IMR-90 (cell line): ENCODE measurements around the gene ENTPD1. TPM values are rescaled to one million over a fixed set of nuclear protein-coding genes. Genes with fewer than 3 reads are reported as not detected.

Source experiments
- ATAC-seq: fragments of 200-7000 bp; cut with Tn5 transposase; 2 replicates; pipeline ENCODE4 v1.9.1; 2020; ENCODE audit warnings: low read depth, mild to moderate bottlenecking, moderate library complexity
- Bru-seq: library from RNA; stranded (reverse); fragments of 400-500 nt; gene quantifications from one replicate; lab custom pipeline; 2021; lab: Mats Ljungman, UMichigan
- BruChase-seq, 2 experiments: library from RNA; stranded (reverse); fragments of 400-500 nt; gene quantifications; one replicate each; lab custom pipeline; 2021; lab: Mats Ljungman, UMichigan
- BruUV-seq: library from RNA; stranded (reverse); fragments of 400-500 nt; replicated peaks from 2 replicates; lab custom pipeline; 2021; lab: Mats Ljungman, UMichigan
- CTCF ChIA-PET: fragments of 300-600 bp; formaldehyde crosslinking; extraction: SDS; loops from one replicate; lab custom pipeline; 2021; ENCODE audit warnings: antibody characterized with exemption; lab: Yijun Ruan, JAX
- POLR2A ChIA-PET: fragments of 300-600 bp; sonication (Branson Sonifier 250); formaldehyde crosslinking; loops from one replicate; lab custom pipeline; 2022; ENCODE audit warnings: antibody characterized with exemption; ENCODE audit not compliant: unreplicated experiment; lab: Charles Lee
- DNase-seq: peaks from one replicate; pipeline ENCODE4 v3.0.0; 2013
- H2AFZ ChIP-seq: replicated peaks from 2 replicates; pipeline ENCODE3; 2013; ENCODE audit warnings: low read length, mild to moderate bottlenecking; ENCODE audit not compliant: poor library complexity
- H2AK5ac ChIP-seq: 2 replicates; pipeline ENCODE4 v1.6.1; 2013; ENCODE audit warnings: low read depth, low read length, inconsistent platforms
- H2AK9ac ChIP-seq: replicated peaks from 2 replicates; pipeline ENCODE3; 2013; ENCODE audit warnings: mild to moderate bottlenecking, low read depth, low read length, moderate library complexity; ENCODE audit not compliant: poor library complexity
- H2BK120ac ChIP-seq: 2 replicates; pipeline ENCODE4 v1.6.1; 2013; ENCODE audit warnings: low read depth, low read length, inconsistent platforms
- H2BK15ac ChIP-seq: 3 replicates; pipeline ENCODE4 v1.6.1; 2013; ENCODE audit warnings: low read depth, low read length, inconsistent platforms
- H2BK20ac ChIP-seq: 2 replicates; pipeline ENCODE4 v1.6.1; 2013; ENCODE audit warnings: low read depth, mild to moderate bottlenecking, inconsistent platforms, low read length, moderate library complexity
- H2BK5ac ChIP-seq: 2 replicates; pipeline ENCODE4 v1.6.1; 2013; ENCODE audit warnings: mild to moderate bottlenecking, low read depth, low read length, inconsistent platforms; ENCODE audit not compliant: poor library complexity, severe bottlenecking
- H3K14ac ChIP-seq: replicated peaks from 2 replicates; pipeline ENCODE4 v1.6.1; 2013; ENCODE audit warnings: low read depth, low read length, inconsistent platforms
- H3K18ac ChIP-seq: 2 replicates; pipeline ENCODE4 v1.6.1; 2013; ENCODE audit warnings: low read depth, low read length, control low read depth
- H3K23ac ChIP-seq: 2 replicates; pipeline ENCODE4 v1.6.1; 2013; ENCODE audit warnings: low read depth, low read length, inconsistent platforms
- H3K27ac ChIP-seq: 2 replicates; pipeline ENCODE4 v1.5.1; 2013; ENCODE audit warnings: mild to moderate bottlenecking, control low read depth, low read length; ENCODE audit not compliant: insufficient read depth
- H3K27me3 ChIP-seq: 2 replicates; pipeline ENCODE4 v1.6.1; 2013; ENCODE audit warnings: low read length; ENCODE audit not compliant: control insufficient read depth, insufficient read depth
- H3K36me3 ChIP-seq: 2 replicates; pipeline ENCODE4 v1.6.1; 2013; ENCODE audit warnings: low read length, mixed read lengths; ENCODE audit not compliant: control insufficient read depth, insufficient read depth
- H3K4ac ChIP-seq: 2 replicates; pipeline ENCODE4 v1.6.1; 2013; ENCODE audit warnings: low read depth, low read length, inconsistent platforms
- H3K4me1 ChIP-seq: 2 replicates; pipeline ENCODE4 v1.6.1; 2013; ENCODE audit warnings: low read length, mixed read lengths; ENCODE audit not compliant: control insufficient read depth, insufficient read depth
- H3K4me2 ChIP-seq: 2 replicates; pipeline ENCODE4 v1.6.1; 2013; ENCODE audit warnings: low read depth, mild to moderate bottlenecking, control low read depth, low read length, moderate library complexity
- H3K4me3 ChIP-seq: 2 replicates; pipeline ENCODE4 v1.5.1; 2013; ENCODE audit warnings: low read depth, mild to moderate bottlenecking, control low read depth, low read length, moderate library complexity; ENCODE audit not compliant: insufficient read depth
- H3K56ac ChIP-seq: 2 replicates; pipeline ENCODE4 v1.6.1; 2013; ENCODE audit warnings: low read length, inconsistent platforms; ENCODE audit not compliant: insufficient read depth; ENCODE audit errors: extremely low read depth
- H3K79me1 ChIP-seq, 2 experiments: 2 replicates each; pipeline ENCODE4 v1.6.1; 2013; ENCODE audit warnings: low read length in 2 of 2, inconsistent platforms in 1 of 2, low read depth in 1 of 2
- H3K9ac ChIP-seq: 2 replicates; pipeline ENCODE4 v1.6.1; 2013; ENCODE audit warnings: low read depth, low read length, control low read depth
- H3K9me1 ChIP-seq: 2 replicates; pipeline ENCODE4 v1.6.1; 2013; ENCODE audit warnings: low read length, inconsistent platforms; ENCODE audit not compliant: insufficient read depth
- H3K9me3 ChIP-seq: 2 replicates; pipeline ENCODE4 v1.6.1; 2013; ENCODE audit warnings: low read length; ENCODE audit not compliant: control insufficient read depth, insufficient read depth
- H4K20me1 ChIP-seq: 2 replicates; pipeline ENCODE4 v1.6.1; 2013; ENCODE audit warnings: low read length, inconsistent platforms; ENCODE audit not compliant: insufficient read depth
- H4K5ac ChIP-seq: 2 replicates; pipeline ENCODE4 v1.6.1; 2013; ENCODE audit warnings: mild to moderate bottlenecking, low read depth, low read length, control low read depth
- H4K8ac ChIP-seq, 2 experiments: 2 replicates each; pipeline ENCODE4 v1.6.1; 2013; ENCODE audit warnings: low read depth in 2 of 2, low read length in 2 of 2, control low read depth in 1 of 2, inconsistent platforms in 1 of 2
- H4K91ac ChIP-seq: 2 replicates; pipeline ENCODE4 v1.6.1; 2013; ENCODE audit warnings: low read depth, low read length, inconsistent platforms; ENCODE audit not compliant: insufficient read depth
- NFE2L2 ChIP-seq: fragments of 150-350 bp; IDR thresholded peaks from 2 replicates; pipeline ENCODE4 v1.6.1; 2016; ENCODE audit warnings: low read depth, mild to moderate bottlenecking, low read length
- RFX5 ChIP-seq: IDR thresholded peaks from 2 replicates; pipeline ENCODE4 v1.8.0; 2012; ENCODE audit warnings: low read depth, mild to moderate bottlenecking, low read length, moderate library complexity
- WGBS, 2 experiments: methylation state at CpG; one replicate each; pipeline versions ENCODE4 v1.1.5 to v1.1.7; 2013; ENCODE audit warnings: missing lambda C conversion rate in 2 of 2; ENCODE audit not compliant: insufficient read length in 1 of 2; ENCODE audit errors: extremely low coverage in 2 of 2; 5-methylcytosine and 5-hydroxymethylcytosine counted together
- dilution Hi-C: fragments of 300-500 bp; cut with HindIII; formaldehyde crosslinking; loops from one replicate; pipeline ENCODE4 v1.14.3; 2018; ENCODE audit warnings: low sequenced_read_pairs; ENCODE audit not compliant: unreplicated experiment
- in situ Hi-C: fragments of 300-500 bp; cut with MboI; formaldehyde crosslinking; loops from 3 replicates; pipeline ENCODE4 v1.14.3; 2019; ENCODE audit warnings: low sequenced_read_pairs, inconsistent platforms, mixed read lengths
- intact Hi-C: fragments of 100-400 bp; cut with micrococcal nuclease; formaldehyde crosslinking; loops from 2 replicates; pipeline ENCODE4 v1.10.0; 2022
- long read RNA-seq: library from polyadenylated mRNA; unstranded; transcript quantifications from one replicate; pipeline ENCODE4 v2.0.0, GENCODE V29; 2021; ENCODE audit not compliant: unreplicated experiment
- polyA plus RNA-seq, 3 experiments: library from polyadenylated mRNA; depleted of rRNA; stranded (reverse); fragments of >200 nt; gene quantifications; 2 replicates each; pipeline ENCODE4 v1.2.3, GENCODE V29; 2012; ENCODE audit warnings: low replicate concordance in 1 of 3
- total RNA-seq: library from RNA; depleted of rRNA; stranded (reverse); fragments of >200 nt; gene quantifications from 2 replicates; pipeline ENCODE4 v1.2.3, GENCODE V29; 2012; rRNA removed

Gene ENTPD1
- total RNA-seq (under 0.01 TPM in 1 of 2 replicates, not detected in the other), polyA plus RNA-seq (2012; rRNA removed) (not detected in 2 replicates), Bru-seq, nascent RNA (percentile 27 among the genes with signal in this experiment), BruChase-seq, experiment 1, labeled RNA remaining after a 6-hour chase (percentile 29 among the genes with signal in this experiment), BruChase-seq, experiment 2, labeled RNA remaining after a 2-hour chase (percentile 26 among the genes with signal in this experiment)
- polyA plus RNA-seq (2012; cell fraction: cytosol; rRNA removed) = not detected in 2 replicates
- polyA plus RNA-seq (2012; cell fraction: nucleus; rRNA removed; ENCODE audit: low replicate concordance) = 0.09 TPM in 1 of 2 replicates, not detected in the other
- long read RNA-seq, partial matches to known transcripts = 0 of 1 reads
- long read RNA-seq, other reads (novel, unspliced or antisense) = 0 of 1 reads

DNA sequence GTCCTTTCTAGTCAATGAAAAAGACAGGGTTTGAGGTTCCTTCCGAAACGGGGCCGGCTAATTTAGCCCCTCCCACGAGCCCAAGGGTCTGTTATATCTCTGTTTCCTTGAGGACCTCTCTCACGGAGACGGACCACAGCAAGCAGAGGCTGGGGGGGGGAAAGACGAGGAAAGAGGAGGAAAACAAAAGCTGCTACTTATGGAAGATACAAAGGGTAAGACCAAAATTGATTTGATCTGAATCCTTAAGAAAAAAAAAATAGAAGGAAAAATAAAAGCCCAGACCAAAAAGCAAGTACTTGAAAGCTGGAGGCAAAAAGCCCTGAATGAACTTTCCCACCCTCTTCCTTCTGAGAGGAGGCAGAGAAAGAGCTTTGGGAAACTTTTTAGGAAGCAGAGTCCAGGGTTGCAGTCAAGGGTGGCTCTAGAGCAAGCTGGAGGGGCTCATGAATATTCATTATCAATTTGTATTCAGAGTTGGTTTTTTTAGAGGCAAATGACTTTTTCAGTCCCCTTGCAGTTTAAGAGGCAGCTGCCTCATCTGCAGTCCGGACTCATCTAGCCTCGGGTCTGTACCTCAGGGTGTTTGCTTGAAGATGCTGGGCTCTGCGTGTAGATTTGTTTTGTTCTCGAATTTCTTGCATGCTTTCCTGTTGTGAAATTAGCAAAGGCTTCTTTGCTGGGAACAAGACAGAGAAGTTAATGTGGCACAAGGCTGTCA, at the start of gene ENTPD1:
Gene ENTPD1 (plus strand): TSS at position 123 of the 721 bp plus-strand sequence. CDS start 77 bp downstream, at position 200.
- peak; percentile 88 for ATAC-seq
- peak within 1 kb of the TSS; percentile 60 for H2AFZ ChIP-seq

More for the DNA sequence above, at the start of gene ENTPD1:
- intact Hi-C loops (loop anchor here (1.0 kb wide), 1 partner anchor 62 kb away; no protein-coding TSS in a partner anchor), dilution Hi-C loops (no loop called here), in situ Hi-C loops (no loop called here)
- H3K27me3 ChIP-seq = no peaks in the 10 kb centered on the region
- no peak within 1 kb of the TSS for H2BK15ac ChIP-seq
- peak; percentile 12 for DNase-seq
- H3K23ac ChIP-seq = peak within 1 kb of the TSS; percentile 46; the same call in 1 of the 2 replicates
- H3K4ac ChIP-seq = no peak within 1 kb of the TSS; the same call in 1 of the 2 replicates
- H2BK120ac ChIP-seq = peak within 1 kb of the TSS; percentile 30
- 0 out of 2 replicates have a peak within 1 kb of the TSS, but pooled peaks have one; percentile 30 for H3K14ac ChIP-seq
- peak within 1 kb of the TSS; percentile 79 for H3K4me2 ChIP-seq
- H3K18ac ChIP-seq = peak within 1 kb of the TSS; percentile 24; the same call in 1 of the 2 replicates
- H2AK9ac ChIP-seq = no peak within 1 kb of the TSS
- H3K9me1 ChIP-seq = no peaks in the 10 kb centered on the region
- H3K27ac ChIP-seq = peak within 1 kb of the TSS; percentile 55; the same call in 1 of the 2 replicates
- peaks cover 4% of the 10 kb centered on the region; the same call in 1 of the 2 replicates for H3K4me1 ChIP-seq
- BruUV-seq = no TSS peak
- no peaks in the 10 kb centered on the region for H4K20me1 ChIP-seq
- ChIA-PET CTCF (interaction anchor here (0.6 to 0.8 kb wide), 4 partner anchors 33 to 1454 kb away, joined by 3 read pairs; partner anchors contain the start of gene TCTN3), POLR2A (interaction anchor here (0.6 kb wide), 1 partner anchor 14 kb away, joined by 8 read pairs; no protein-coding TSS in a partner anchor)
- H3K4me3 ChIP-seq = no peak within 1 kb of the TSS
- H4K8ac ChIP-seq = no peak within 1 kb of the TSS
- no peaks in the 10 kb centered on the region for H3K79me1 ChIP-seq
- no peak within 1 kb of the TSS for H2BK5ac ChIP-seq
- H3K9me3 ChIP-seq = no peaks in the 10 kb centered on the region
- no peak within 1 kb of the TSS for H3K56ac ChIP-seq
- peak within 1 kb of the TSS; percentile 67; the same call in 1 of the 2 replicates for H4K5ac ChIP-seq
- peak within 1 kb of the TSS; percentile 30; the same call in 1 of the 2 replicates for H4K91ac ChIP-seq
- no peak within 1 kb of the TSS for H2AK5ac ChIP-seq
- no peak within 1 kb of the TSS for H2BK20ac ChIP-seq
- peak within 1 kb of the TSS; percentile 48; the same call in 1 of the 2 replicates for H3K9ac ChIP-seq
- TF ChIP-seq RFX5 (no peak), NFE2L2 (no peak)
- no peaks in the 10 kb centered on the region for H3K36me3 ChIP-seq
- WGBS, 2 experiments = 0% methylated on average over 2 of the region's 11 CpGs; no CpG with 5 or more reads in 1 of the 2 experiments
